GM19467 (cell line): ENCODE results near the gene LMBR1L.
"Not testable (repeated sequence)": the region's sequence is repeated elsewhere in the genome, so short reads cannot be mapped to it uniquely, and the experiment has no call there.

ENCODE experiments used
- ATAC-seq: cut with Tn5 transposase; IDR thresholded peaks from one replicate; pipeline ENCODE4 v1.9.1; 2021; ENCODE audit warnings: mild to moderate bottlenecking, moderate library complexity; ENCODE audit not compliant: unreplicated experiment

LMBR1L gene

GRCh38 chr12:49088932-49089330 lies 21.7 kb downstream of the LMBR1L start:
- no peak for ATAC-seq

- ATAC-seq, result peak; percentile 74
Observed at GRCh38 chr12:49088150-49088931, 22.3 kb downstream of the LMBR1L start.

- ATAC-seq, result no peak
Observed at GRCh38 chr12:49086116-49086515, 24.5 kb downstream of the LMBR1L start.

DNA sequence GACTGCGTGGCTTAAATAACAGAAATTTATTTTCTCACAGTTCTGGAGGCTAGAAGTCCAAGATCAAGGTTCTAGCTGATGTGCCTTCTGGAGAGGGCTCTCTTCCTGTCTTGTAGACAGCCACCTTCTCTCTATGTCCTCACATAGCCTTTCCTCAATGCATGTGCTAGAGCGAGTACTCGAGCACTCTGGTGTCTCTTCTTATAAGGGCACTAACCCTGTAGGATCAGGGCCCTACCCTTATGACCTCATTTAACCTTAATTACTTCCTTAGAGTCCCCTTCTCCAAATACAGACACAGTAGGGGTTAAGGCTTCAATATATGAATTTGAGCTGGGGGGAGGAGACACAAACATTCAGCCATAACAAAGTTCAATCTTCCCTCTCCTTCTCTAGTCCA lies 26.2 kb downstream of the LMBR1L start:
- no peak for ATAC-seq

- ATAC-seq, result no peak
Observed at GRCh38 chr12:49079793-49080192, 30.9 kb downstream of the LMBR1L start.

DNA sequence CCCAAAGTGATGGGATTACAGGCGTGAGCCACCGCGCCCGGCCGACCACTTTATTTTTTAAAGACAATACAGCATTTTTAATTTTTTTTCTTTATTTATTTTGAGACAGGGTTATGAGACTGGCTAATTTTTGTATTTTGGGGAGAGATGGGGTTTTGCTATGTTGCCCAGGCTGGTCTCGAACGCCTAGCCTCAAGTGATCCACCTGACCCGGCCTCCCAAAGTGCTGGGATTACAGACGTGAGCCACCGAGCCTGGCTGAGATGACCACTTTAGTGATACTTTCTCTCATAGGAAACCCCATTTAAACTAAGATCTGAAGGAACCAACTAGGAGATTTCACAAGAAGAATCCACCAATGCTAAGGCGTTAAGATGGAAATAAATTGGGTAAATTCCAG lies 39.7 kb downstream of the LMBR1L start:
- no peak for ATAC-seq

GRCh38 chr12:49069507-49070346 lies 40.9 kb downstream of the LMBR1L start, which contains the start of gene RHEBL1:
RHEBL1 (minus strand) TSS chr12:49069979; CDS start chr12:49069785, 194 bp downstream.
- peak; percentile 96 for ATAC-seq

- no peak for ATAC-seq
Observed at GRCh38 chr12:49068879-49069506, 41.7 kb downstream of the LMBR1L start.

DNA sequence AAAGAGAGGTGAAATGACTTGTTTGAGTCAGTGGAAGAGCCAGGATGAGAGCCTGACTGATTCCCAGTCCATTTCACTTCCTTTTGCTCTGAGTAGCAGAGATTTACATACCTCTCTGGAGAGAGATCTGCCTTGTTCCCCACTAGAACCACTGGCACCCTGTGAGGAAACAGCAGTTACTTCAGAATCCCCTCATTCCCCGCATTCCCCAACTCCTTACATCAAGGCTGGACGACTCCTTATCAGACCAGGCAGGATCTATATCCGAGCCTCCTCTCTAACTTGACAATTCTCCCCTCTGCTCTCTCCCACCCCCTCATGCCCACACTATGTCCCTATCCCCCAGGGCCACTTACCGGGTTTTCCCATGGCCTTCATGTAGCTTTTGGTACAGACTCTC lies 44.5 kb downstream of the LMBR1L start:
- ATAC-seq, result no peak

- ATAC-seq, result no peak
Observed at GRCh38 chr12:49064767-49065152, 45.9 kb downstream of the LMBR1L start.

- ATAC-seq, result not testable (repeated sequence)
Observed at GRCh38 chr12:49061916-49062315, 48.7 kb downstream of the LMBR1L start.

DNA sequence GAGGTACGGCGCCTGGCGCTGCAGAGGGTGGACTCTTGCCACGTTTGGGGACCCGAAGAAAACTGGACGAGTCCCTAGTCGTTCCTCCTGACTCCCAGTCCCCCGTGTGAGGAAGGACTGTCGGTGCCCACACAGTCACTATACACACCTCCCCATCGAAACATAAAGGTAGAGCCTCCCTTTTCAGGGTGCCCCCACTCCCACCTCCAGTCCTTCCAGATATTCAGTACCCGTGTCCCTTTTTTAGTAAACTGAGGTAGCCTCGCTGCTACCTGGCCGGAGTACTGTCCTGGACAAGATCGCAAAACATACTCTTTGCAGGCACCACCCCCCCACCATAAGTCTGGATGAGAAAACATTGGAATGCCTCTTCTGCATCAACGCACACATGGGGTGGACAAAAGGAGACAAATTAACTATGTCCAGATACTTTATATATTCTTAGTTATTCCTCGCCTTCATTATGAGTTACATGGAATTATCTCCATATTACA lies 49.4 kb downstream of the LMBR1L start:
- ATAC-seq, result no peak

DNA sequence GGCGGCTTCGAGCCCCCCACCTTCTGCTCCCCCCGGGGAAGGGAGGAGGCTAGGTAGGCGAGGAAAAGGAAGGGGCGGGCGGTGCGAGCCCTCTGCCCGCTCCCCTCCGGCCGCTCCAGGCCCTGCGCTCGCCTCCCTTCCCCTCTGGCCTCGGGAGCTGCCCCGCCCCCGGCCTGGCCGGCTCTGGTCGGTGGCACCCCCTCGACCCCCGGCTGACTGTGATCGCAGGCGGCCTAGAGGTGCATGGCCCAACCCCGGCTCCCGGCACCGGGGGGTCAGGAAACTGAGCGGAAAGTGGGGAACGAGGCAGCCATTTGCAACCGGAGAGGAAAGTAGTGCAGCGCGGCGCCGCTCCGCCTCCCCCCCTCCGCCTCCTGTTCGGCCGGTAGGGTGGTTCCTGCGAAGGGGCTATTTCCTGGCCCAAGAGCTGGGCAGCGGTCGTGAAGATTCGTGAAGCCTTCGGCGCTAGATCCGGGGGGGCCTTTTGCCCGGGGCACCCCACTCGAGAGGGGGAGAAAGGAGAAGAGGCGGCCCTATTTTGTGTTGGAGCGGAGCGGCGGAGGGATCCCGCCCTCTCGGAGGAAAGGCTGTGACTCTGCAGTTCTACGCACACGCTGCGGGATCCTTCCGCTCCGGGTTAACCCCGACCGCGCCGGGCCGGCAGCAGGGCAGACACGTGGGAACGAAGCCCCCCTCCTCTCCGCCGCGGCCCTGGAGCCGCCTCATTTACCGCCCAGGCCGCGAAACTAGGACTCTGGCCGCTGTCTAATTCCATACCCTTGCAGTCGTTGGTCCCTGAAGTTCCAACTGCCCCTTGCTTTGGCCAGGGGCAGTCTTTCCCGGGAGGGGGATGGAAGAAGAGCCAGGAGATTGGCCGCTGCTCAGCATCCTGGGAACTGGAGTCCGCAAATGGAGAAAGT lies 50.1 kb downstream of the LMBR1L start, which contains the start of gene KMT2D:
Gene KMT2D (minus strand): TSS at position 558 of the 920 bp plus-strand sequence. CDS start 5,470 bp downstream, outside the sequence.
- ATAC-seq, result peak; percentile 44

- peak; percentile 12 for ATAC-seq
Observed at GRCh38 chr12:49059299-49060171, 51.1 kb downstream of the LMBR1L start.

DNA sequence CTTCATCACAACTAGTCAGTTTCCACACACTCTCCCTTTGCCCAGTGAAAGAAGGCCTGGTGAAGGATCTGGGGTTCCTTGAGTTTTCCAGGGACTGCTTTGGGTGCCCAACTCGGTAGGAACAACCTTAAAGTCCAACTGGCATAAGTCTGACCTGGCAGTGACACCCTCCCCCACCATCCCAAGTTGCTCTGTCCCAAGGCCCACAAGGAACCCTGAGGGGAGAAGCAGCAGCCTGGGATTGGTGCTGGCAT lies 51.7 kb downstream of the LMBR1L start:
- ATAC-seq, result no peak

DNA sequence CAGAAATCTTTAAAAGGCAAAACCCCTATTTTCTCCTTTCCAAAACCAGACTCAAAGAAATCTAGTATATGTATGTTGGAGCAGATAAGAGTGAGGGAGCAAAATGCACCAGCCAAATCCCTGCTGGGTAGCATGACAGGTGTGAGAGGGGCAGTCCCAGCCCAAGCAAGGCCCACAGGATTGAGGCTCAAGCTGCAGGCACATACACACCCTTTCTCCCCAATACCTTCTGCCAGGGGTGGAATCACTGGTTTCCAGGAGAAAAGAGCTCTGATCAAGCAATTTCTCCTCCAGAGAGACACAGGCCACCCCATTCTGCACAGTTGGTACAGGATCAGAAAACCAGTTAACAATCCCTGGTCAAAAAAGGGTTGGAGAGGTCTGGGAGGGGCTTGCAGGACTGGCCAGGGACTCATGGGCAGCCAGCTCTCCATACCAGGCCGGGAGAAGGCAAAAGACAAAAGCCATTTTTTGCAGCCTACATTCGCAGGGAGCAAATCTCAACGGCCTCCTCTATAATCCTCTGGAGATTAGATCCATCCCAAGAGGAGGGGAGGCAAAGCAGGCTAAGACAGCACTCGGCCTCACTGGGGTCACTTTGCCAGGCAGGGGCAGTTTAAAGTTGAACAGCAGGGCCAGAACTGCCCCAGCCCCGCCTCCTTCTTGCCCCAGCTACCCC lies 52.1 kb downstream of the LMBR1L start:
- ATAC-seq, result no peak

DNA sequence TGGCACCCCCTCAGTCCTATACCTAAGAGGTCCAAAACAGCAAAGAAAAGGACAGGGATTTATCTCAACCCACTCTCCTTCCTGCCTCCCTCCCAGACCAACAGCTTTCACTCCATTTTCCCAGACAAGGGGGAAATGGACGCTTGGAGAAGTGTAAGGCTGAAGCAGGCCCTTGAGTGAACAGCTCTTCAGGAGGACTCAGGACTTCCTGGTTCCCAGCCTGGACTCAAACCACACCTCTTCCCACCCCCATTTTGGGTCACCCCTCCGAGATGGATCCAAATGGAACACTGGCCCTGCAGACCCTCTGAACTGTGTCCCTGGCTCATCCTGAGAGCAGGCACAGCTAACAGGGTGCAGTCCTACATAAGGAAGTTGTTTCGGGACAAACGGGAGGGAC lies 52.8 kb downstream of the LMBR1L start:
- ATAC-seq, result no peak

- ATAC-seq, result peak; percentile 45
Observed at GRCh38 chr12:49055978-49056754, 54.5 kb downstream of the LMBR1L start.
